GM18868 (cell line): ENCODE results near the gene HTR3C.
"Not testable (repeated sequence)": the region's sequence is repeated elsewhere in the genome, so short reads cannot be mapped to it uniquely, and the experiment has no call there.

Source experiments
- ATAC-seq: cut with Tn5 transposase; IDR thresholded peaks from one replicate; pipeline ENCODE4 v1.9.1; 2021; ENCODE audit warnings: mild to moderate bottlenecking, moderate library complexity; ENCODE audit not compliant: unreplicated experiment

Gene HTR3C

GRCh38 chr3:184029443-184029842, 23.4 kb upstream of the HTR3C start:
- no peak for ATAC-seq

- no peak for ATAC-seq
Observed at GRCh38 chr3:184030536-184030935, 22.3 kb upstream of the HTR3C start.

GRCh38 chr3:184031187-184031792, 21.6 kb upstream of the HTR3C start, which contains the start of gene HTR3D:
Gene HTR3D (plus strand): TSS chr3:184031742. CDS start chr3:184031742, 0 bp downstream.
- ATAC-seq, result no peak

GRCh38 chr3:184037816-184038215, 15.0 kb upstream of the HTR3C start:
- ATAC-seq, result no peak

- ATAC-seq, result not testable (repeated sequence)
Observed at GRCh38 chr3:184038307-184038706, 14.5 kb upstream of the HTR3C start.

DNA sequence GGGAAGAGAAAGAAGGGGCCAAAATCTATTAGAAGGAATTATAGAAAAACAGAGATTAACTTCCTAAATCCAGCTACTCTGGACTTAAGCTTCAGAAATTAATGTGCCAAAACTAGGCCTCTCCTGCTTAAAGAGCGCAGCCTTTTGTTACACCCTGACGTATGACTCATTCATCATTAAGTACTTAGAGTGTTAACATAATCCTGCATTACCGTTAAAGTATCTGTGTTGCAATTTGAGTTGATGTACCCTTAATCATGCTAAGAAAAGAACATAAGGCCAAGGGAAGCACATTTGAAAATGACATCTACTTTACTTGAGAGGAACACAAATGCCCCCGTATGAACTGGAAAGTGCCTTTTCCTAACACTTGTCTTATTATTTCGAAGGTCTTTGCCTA, 13.4 kb upstream of the HTR3C start:
- no peak for ATAC-seq

DNA sequence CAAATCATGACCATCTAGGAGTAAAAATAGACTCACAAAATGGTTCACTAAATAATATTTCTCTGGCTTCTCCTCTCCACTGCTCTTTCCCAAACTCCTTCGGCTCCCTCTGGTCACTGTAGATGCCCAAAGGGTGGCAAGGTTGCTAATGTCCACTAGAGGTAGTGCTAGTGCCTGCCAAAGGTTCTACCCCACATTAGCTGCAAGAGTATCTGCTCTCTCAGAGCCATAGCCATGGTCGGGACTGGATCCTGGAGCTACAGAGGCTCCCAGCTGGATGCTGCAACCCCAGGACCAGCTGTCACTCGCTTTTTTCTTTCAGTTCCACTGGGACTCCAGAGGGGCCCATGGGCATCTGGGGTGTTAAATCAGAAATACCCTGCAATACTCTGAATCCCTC, 12.8 kb upstream of the HTR3C start:
- ATAC-seq, result no peak

DNA sequence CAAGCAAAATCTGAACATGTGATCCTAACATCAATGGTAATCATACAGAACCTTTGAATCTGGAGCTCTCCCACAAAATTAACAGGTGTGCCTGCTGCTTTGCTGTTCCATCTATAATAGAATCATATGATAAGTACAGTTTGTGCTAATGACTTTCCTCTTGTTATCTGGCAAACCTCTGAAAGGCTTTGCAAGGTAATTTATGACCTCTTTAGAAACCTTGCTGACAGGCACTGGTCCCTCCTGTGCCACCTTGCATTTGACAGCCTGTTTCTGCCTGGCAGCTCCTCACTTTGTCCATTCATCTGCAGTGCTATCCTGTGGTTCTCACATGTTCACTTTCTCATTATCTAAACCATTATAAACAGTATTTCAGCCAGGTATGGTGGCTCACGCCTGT, 10.2 kb upstream of the HTR3C start:
- ATAC-seq, result no peak

- ATAC-seq, result no peak
Observed at GRCh38 chr3:184045995-184046394, 6.9 kb upstream of the HTR3C start.

DNA sequence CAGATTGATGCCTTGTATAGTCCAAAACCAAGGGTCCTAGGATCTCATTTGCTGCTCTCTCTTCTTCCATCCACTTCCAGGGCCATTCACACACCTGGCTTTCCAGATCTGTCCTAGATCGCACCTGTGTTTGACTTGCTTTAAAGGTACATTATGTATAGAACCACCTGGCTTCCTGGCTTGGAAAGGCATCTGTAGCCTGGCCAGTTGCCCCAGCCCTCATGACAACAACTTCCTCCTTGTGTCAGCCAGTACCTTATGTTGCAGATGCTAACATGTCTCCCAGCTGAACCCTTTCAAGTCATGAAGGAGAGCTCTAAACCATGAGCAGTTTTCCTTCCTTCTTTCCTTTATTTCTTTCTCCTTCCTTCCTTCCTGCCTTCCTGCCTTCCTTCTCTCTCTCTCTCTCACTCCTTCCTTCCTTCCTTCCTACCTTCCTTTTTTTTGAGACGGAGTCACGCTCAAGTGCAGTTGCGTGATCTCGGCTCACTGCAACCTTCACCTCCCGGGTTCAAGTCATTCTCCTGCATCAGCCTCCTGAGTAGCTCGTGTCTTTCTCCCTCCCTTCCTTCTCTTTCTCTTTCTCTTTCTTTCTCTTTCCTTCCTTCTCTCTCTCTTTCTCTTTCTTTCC, 2.5 kb upstream of the HTR3C start:
- ATAC-seq, result no peak

DNA sequence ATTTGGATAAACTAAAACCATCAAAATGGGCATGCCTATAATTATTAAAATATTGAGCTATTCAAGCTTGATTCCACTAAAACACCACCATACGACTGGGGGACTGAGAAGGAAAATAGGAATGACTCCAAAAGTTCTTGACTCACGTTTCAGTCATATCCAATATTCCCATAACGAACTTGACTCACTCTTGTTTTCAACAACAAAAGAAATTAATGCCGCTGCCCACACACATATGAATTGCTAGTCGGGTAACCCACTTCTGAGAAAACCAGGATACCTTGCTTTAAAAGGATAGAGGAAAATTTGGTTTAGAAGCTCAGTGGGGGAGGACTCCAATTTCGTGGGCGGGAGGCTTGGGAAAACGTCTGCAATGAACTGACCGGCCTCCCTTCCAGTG, 5.2 kb downstream of the HTR3C start:
- no peak for ATAC-seq

DNA sequence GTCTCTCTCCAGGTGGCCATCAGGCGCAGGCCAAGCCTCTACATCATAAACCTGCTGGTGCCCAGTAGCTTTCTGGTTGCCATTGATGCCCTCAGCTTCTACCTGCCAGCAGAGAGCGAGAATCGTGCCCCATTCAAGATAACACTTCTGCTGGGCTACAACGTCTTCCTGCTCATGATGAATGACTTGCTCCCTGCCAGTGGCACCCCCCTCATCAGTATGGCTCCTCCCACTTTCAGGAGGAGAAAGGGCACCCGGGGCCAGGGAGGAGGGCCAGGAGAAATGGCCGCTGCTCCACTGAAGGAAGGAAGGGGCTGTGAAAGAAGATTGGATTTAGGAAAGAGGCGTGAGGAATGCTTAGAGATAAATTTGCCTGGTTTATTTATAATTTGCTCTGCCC, 6.6 kb downstream of the HTR3C start:
- ATAC-seq, result no peak

- ATAC-seq, result no peak
Observed at GRCh38 chr3:184062637-184063036, 9.8 kb downstream of the HTR3C start.

- ATAC-seq, result no peak
Observed at GRCh38 chr3:184066211-184066610, 13.4 kb downstream of the HTR3C start.

GRCh38 chr3:184067573-184068055, 14.8 kb downstream of the HTR3C start:
- no peak for ATAC-seq

GRCh38 chr3:184068344-184068743, 15.5 kb downstream of the HTR3C start:
- no peak for ATAC-seq

DNA sequence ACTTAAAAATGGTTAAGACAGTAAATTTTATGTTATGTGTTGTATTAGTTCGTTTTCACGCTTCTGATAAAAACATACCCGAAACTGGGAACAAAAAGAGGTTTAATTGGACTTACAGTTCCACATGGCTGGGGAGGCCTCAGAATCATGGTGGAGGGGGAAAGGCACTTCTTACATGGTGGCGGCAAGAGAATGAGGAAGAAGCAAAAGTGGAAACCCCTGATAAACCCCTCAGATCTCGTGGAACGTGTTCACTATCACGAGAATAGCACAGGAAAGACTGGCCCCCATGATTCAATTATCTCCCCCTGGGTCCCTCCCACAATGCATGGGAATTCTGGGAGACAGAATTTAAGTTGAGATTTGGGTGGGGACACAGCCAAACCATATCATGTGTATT, 18.3 kb downstream of the HTR3C start:
- not testable (repeated sequence) for ATAC-seq

- ATAC-seq, result no peak
Observed at GRCh38 chr3:184073621-184074020, 20.8 kb downstream of the HTR3C start.

DNA sequence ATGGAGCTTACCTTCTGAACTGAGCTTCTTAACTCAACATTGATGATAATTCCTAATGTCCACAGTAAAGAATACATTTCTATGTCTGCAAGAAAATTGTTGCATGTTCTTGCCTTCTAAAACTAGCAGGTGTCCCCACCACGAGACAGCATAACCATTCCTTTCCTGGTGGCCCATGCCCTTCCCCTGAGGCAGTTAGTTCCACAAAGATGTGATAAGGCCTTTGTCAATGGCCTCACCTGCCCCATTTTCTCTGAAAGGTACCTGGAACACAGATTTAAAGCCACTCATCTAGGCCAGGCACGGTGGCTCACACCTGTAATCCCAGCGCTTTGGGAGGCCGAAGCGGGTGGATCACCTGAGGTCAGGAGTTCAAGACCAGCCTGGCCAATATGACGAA, 23.1 kb downstream of the HTR3C start:
- no peak for ATAC-seq

DNA sequence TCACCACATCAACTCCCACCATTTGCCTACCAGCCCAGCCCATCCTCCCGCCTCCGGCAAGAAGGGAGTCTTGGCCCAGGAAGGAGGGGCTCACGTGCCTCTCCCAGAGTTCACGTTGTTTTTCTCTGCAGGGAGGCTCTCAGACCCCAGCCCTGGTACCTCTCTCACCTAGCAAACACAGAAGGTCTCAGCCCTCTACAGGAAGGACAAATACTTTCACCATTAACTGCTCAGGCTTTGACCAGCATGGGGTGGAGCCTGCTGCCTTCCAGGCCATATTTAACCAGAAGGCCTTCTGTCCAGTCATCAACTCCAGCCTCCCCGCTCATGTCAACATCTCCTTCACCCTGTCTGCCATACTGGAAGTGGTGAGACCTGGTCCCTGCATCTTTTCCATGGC, 25.0 kb downstream of the HTR3C start:
- no peak for ATAC-seq

DNA sequence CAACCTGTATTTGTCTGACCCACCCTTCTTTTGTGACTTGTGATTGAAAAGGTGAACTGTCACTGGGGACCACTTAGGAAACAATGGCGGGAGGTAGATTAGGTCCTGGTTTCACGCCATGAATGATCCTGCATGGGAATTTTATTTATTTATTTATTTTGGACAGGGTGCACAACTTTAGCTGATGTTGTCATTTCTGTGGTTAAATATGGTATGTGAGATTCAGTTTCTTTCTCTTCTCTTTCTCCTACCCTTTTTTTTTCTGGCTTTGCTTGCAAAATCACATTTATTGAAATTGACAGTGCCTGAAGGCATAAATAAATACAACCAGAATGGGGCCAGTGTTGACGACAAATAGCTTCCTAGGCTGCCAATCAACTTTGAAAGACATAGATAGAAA, 26.0 kb downstream of the HTR3C start:
- ATAC-seq, result no peak

DNA sequence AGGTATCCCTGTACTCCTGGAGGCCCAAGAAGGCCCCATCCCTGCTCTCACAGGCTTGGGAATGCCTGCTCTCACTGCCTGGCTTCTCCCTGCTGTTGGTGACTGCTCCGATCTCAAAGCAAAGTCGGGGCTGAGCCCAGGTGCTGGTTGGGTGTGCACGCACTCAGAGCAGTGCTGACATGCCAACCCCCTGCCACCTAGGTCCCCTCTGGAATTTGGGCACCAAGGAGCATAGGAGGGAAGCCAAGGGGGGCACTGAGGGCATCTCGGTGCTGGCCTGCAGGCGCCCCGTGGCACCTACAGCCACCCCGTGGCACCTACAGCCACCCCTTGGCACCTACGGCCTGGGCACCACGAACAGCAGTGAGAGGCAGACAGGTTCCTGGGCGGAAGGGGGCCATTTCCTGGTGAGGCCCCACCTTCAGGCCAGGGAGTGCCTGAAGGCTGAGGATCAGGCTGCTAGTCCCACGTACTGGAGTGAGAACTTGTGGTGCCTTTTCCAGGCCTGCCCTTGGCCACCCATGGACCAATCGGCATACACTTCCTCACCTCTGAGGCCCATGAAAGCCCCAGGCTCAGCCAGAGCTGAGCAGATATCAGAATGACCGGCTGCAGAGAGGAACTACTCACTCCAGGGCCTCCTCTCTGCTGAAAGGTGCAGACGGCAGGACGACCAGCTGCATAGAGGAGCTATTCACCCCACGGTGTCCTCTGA, 28.4 kb downstream of the HTR3C start:
- no peak for ATAC-seq
